ENCODE measurements around the gene PTPRA.
"Not testable (repeated sequence)": the region's sequence is repeated elsewhere in the genome, so short reads cannot be mapped to it uniquely, and the experiment has no call there.

Gene PTPRA

GRCh38 chr20:2889797-2890196 lies 16.5 kb downstream of the PTPRA start:
- DNase-seq (ENCODE audit: low spot score): no peak

GRCh38 chr20:2890742-2891141 lies 17.5 kb downstream of the PTPRA start:
- no peak for DNase-seq (ENCODE audit: low spot score)

GRCh38 chr20:2891343-2891742 lies 18.1 kb downstream of the PTPRA start:
- DNase-seq (ENCODE audit: low spot score): no peak

GRCh38 chr20:2892376-2892775 lies 19.1 kb downstream of the PTPRA start:
- no peak for DNase-seq (ENCODE audit: low spot score)

GRCh38 chr20:2894221-2894620 lies 20.9 kb downstream of the PTPRA start:
- no peak for DNase-seq (ENCODE audit: low spot score)

GRCh38 chr20:2895154-2895553 lies 21.9 kb downstream of the PTPRA start:
- not testable (repeated sequence) for DNase-seq (ENCODE audit: low spot score)

GRCh38 chr20:2899243-2899642 lies 26.0 kb downstream of the PTPRA start:
- DNase-seq (ENCODE audit: low spot score): no peak

- DNase-seq (ENCODE audit: low spot score): peak; percentile 67
Measured at GRCh38 chr20:2900845-2901592, 27.7 kb downstream of the PTPRA start.

- peak; percentile 32 for DNase-seq (ENCODE audit: low spot score)
Measured at GRCh38 chr20:2902291-2902690, 29.0 kb downstream of the PTPRA start.

- DNase-seq (ENCODE audit: low spot score): no peak
Measured at GRCh38 chr20:2902818-2903217, 29.5 kb downstream of the PTPRA start.

GRCh38 chr20:2903686-2904085 lies 30.4 kb downstream of the PTPRA start:
- no peak for DNase-seq (ENCODE audit: low spot score)

- DNase-seq (ENCODE audit: low spot score): no peak
Measured at GRCh38 chr20:2907519-2907918, 34.2 kb downstream of the PTPRA start.

GRCh38 chr20:2909953-2910352 lies 36.7 kb downstream of the PTPRA start:
- DNase-seq (ENCODE audit: low spot score): no peak

GRCh38 chr20:2911200-2911599 lies 37.9 kb downstream of the PTPRA start:
- no peak for DNase-seq (ENCODE audit: low spot score)

GRCh38 chr20:2914160-2914559 lies 40.9 kb downstream of the PTPRA start:
- no peak for DNase-seq (ENCODE audit: low spot score)

- no peak for DNase-seq (ENCODE audit: low spot score)
Measured at GRCh38 chr20:2917266-2917665, 44.0 kb downstream of the PTPRA start.

GRCh38 chr20:2918096-2919049 lies 45.1 kb downstream of the PTPRA start:
- no peak for DNase-seq (ENCODE audit: low spot score)

GRCh38 chr20:2919518-2920245 lies 46.4 kb downstream of the PTPRA start:
- DNase-seq (ENCODE audit: low spot score): no peak

GRCh38 chr20:2920473-2920872 lies 47.2 kb downstream of the PTPRA start:
- DNase-seq (ENCODE audit: low spot score): no peak

GRCh38 chr20:2921506-2921905 lies 48.2 kb downstream of the PTPRA start:
- DNase-seq (ENCODE audit: low spot score): no peak

- no peak for DNase-seq (ENCODE audit: low spot score)
Measured at GRCh38 chr20:2922957-2923356, 49.7 kb downstream of the PTPRA start.

GRCh38 chr20:2930538-2930937 lies 57.3 kb downstream of the PTPRA start:
- no peak for DNase-seq (ENCODE audit: low spot score)
